ENCODE measurements around the gene TCTN1.

- no peak for TF ChIP-seq CTCF (IDR thresholded peaks at IDR 0.05 in 2 of 3, conservative IDR thresholded peaks at IDR 0.05 in 1 of 3; ENCODE audit: insufficient read depth in 2 of 3, low read depth in 1 of 3, low read length in 3 of 3)
- no peak for TF ChIP-seq DACH1 (IDR thresholded peaks at IDR 0.05; ENCODE audit: partially characterized antibody)
- TF ChIP-seq ZBTB12 (CRISPR knock-in tag; IDR thresholded peaks at IDR 0.05) = no peak
- no peak for TF ChIP-seq HSF4 (CRISPR knock-in tag; IDR thresholded peaks at IDR 0.05; ENCODE audit: borderline replicate concordance)
- TF ChIP-seq NR2F6 (CRISPR knock-in tag; IDR thresholded peaks at IDR 0.05) = no peak
- TF ChIP-seq CHD2 (IDR thresholded peaks at IDR 0.05; ENCODE audit: low read depth, low read length) = no peak
Measured at GRCh38 chr12:110590059-110590458, 23.9 kb upstream of the TCTN1 start.
